ACHN (cell line): ENCODE measurements around the gene NRXN2.

Source experiments
- DNase-seq: peaks from one replicate; pipeline ENCODE4 v3.0.0-alpha.2; 2015
- in situ Hi-C: cut with HindIII; loops from 2 replicates; pipeline ENCODE4 v1.10.0; 2017; ENCODE audit warnings: low sequenced_read_pairs, low pct_ligation_motif_present, low pct_unique_long_range_greater_than_20kb

NRXN2 gene

GRCh38 chr11:64759722-64760719 lies 37.0 kb upstream of the NRXN2 start, which contains the start of gene PYGM:
Gene PYGM, minus strand, starts transcription at chr11:64759974. Its CDS starts 76 bp downstream, at chr11:64759898.
- in situ Hi-C loops, result no loop called here

GRCh38 chr11:64759131-64759721 lies 36.2 kb upstream of the NRXN2 start:
- in situ Hi-C loops, result no loop called here
- DNase-seq, result no peak

More at GRCh38 chr11:64759722-64760719, 37.0 kb upstream of the NRXN2 start, which contains the start of gene PYGM:
- no peak for DNase-seq

GRCh38 chr11:64758330-64759079 lies 35.5 kb upstream of the NRXN2 start:
- in situ Hi-C loops, result no loop called here
- DNase-seq, result no peak

GRCh38 chr11:64757549-64758329 lies 34.7 kb upstream of the NRXN2 start:
- in situ Hi-C loops, result no loop called here
- DNase-seq, result no peak

- in situ Hi-C loops, result no loop called here
- DNase-seq, result no peak
Measured at GRCh38 chr11:64755681-64756361, 32.8 kb upstream of the NRXN2 start.

- in situ Hi-C loops, result no loop called here
- DNase-seq, result no peak
Measured at GRCh38 chr11:64754919-64755662, 32.1 kb upstream of the NRXN2 start.

GRCh38 chr11:64754124-64754918 lies 31.3 kb upstream of the NRXN2 start:
- no peak for DNase-seq
- in situ Hi-C loops, result no loop called here

- DNase-seq, result no peak
- in situ Hi-C loops, result no loop called here
Measured at GRCh38 chr11:64753380-64754123, 30.6 kb upstream of the NRXN2 start.

GRCh38 chr11:64753019-64753379 lies 30.0 kb upstream of the NRXN2 start:
- in situ Hi-C loops, result no loop called here
- DNase-seq, result no peak

- in situ Hi-C loops, result no loop called here
- no peak for DNase-seq
Measured at GRCh38 chr11:64752175-64752970, 29.4 kb upstream of the NRXN2 start.

GRCh38 chr11:64751580-64751979 lies 28.6 kb upstream of the NRXN2 start:
- in situ Hi-C loops, result no loop called here
- DNase-seq, result no peak

GRCh38 chr11:64751136-64751535 lies 28.1 kb upstream of the NRXN2 start:
- DNase-seq, result no peak
- in situ Hi-C loops, result no loop called here

- in situ Hi-C loops, result no loop called here
- no peak for DNase-seq
Measured at GRCh38 chr11:64750361-64751054, 27.5 kb upstream of the NRXN2 start.

- DNase-seq, result no peak
- in situ Hi-C loops, result no loop called here
Measured at GRCh38 chr11:64747961-64748665, 25.1 kb upstream of the NRXN2 start.
